ENCODE measurements around the gene PKD2L2. TPM values are rescaled to one million over a fixed set of nuclear protein-coding genes. Genes with fewer than 3 reads are reported as not detected.
"Not testable (repeated sequence)": the region's sequence is repeated elsewhere in the genome, so short reads cannot be mapped to it uniquely, and the experiment has no call there.

Gene PKD2L2
- total and polyA plus RNA-seq, 7 donors: 0.05 to 4.5 (median 1.1) TPM

GRCh38 chr5:137847687-137848086 is 41.6 kb upstream of the PKD2L2 start:
- no peak for TF ChIP-seq CTCF (IDR thresholded peaks at IDR 0.05)
- peak in 1 of 2 donors; percentile 17 for DNase-seq
- ATAC-seq: peak; percentile 86 to 92 (median 90)

GRCh38 chr5:137853165-137853564 is 36.1 kb upstream of the PKD2L2 start:
- DNase-seq; H3K27me3 ChIP-seq (ENCODE audit: insufficient read depth in 3 of 3, low read length in 2 of 3); intact Hi-C loops (cut with DNase I); ATAC-seq; H3K36me3 ChIP-seq (ENCODE audit: insufficient read depth in 1 of 2, low read depth in 1 of 2); H3K27ac ChIP-seq; H3K4me3 ChIP-seq; H3K9me3 ChIP-seq: not testable (repeated sequence)
- H3K4me1 ChIP-seq: peaks cover 29% of the 10 kb centered on the region

More at GRCh38 chr5:137847687-137848086, 41.6 kb upstream of the PKD2L2 start:
- Histone ChIP-seq H3K4me1 (peaks cover 31% of the 10 kb centered on the region), H3K27me3 (ENCODE audit: insufficient read depth in 3 of 3, low read length in 2 of 3) (no peaks in the 10 kb centered on the region), H3K36me3 (ENCODE audit: insufficient read depth in 1 of 2, low read depth in 1 of 2) (no peaks in the 10 kb centered on the region), H3K4me3 (peak overlapping the region; percentile 57), H3K27ac (peak overlapping the region; percentile 94), H3K9me3 (no peaks in the 10 kb centered on the region)
- intact Hi-C loops (cut with DNase I): no loop called here
- 23 to 34% (median 33%) methylated on average over 6 of the region's 6 CpGs for WGBS, 3 donors

- H3K4me3 ChIP-seq: no peak overlapping the region
- WGBS, 3 donors: 51 to 53% (median 51%) methylated on average over 3 of the region's 3 CpGs
- no peaks in the 10 kb centered on the region for H3K36me3 ChIP-seq (ENCODE audit: insufficient read depth in 1 of 2, low read depth in 1 of 2)
- ATAC-seq (no peak), DNase-seq (no peak)
- H3K4me1 ChIP-seq: peaks cover 40% of the 10 kb centered on the region
- peak overlapping the region; percentile 84 for H3K27ac ChIP-seq
- no peaks in the 10 kb centered on the region for H3K9me3 ChIP-seq
- intact Hi-C loops (cut with DNase I): no loop called here
- H3K27me3 ChIP-seq (ENCODE audit: insufficient read depth in 3 of 3, low read length in 2 of 3): no peaks in the 10 kb centered on the region
- no peak for TF ChIP-seq CTCF (IDR thresholded peaks at IDR 0.05)
Observed at GRCh38 chr5:137856201-137856600, 33.1 kb upstream of the PKD2L2 start.

GRCh38 chr5:137856916-137857862 is 32.1 kb upstream of the PKD2L2 start:
- H3K27ac ChIP-seq: peak overlapping the region; percentile 84
- no peaks in the 10 kb centered on the region for H3K9me3 ChIP-seq
- H3K4me3 ChIP-seq: peak overlapping the region; percentile 58
- H3K36me3 ChIP-seq (ENCODE audit: insufficient read depth in 1 of 2, low read depth in 1 of 2): no peaks in the 10 kb centered on the region
- no peaks in the 10 kb centered on the region for H3K27me3 ChIP-seq (ENCODE audit: insufficient read depth in 3 of 3, low read length in 2 of 3)
- no peak for TF ChIP-seq CTCF (IDR thresholded peaks at IDR 0.05)
- H3K4me1 ChIP-seq: peaks cover 40% of the 10 kb centered on the region
- peak; percentile 73 to 80 (median 78) for ATAC-seq
- intact Hi-C loops (cut with DNase I): no loop called here
- 27 to 42% (median 32%) methylated on average over 5 of the region's 5 CpGs for WGBS, 3 donors
- DNase-seq: peak in 1 of 2 donors; percentile 54

GRCh38 chr5:137858223-137858916 is 30.9 kb upstream of the PKD2L2 start:
- no peak for TF ChIP-seq CTCF (IDR thresholded peaks at IDR 0.05)
- Histone ChIP-seq H3K27me3 (ENCODE audit: insufficient read depth in 3 of 3, low read length in 2 of 3) (no peaks in the 10 kb centered on the region), H3K27ac (peak overlapping the region; percentile 84), H3K36me3 (ENCODE audit: insufficient read depth in 1 of 2, low read depth in 1 of 2) (no peaks in the 10 kb centered on the region), H3K9me3 (no peaks in the 10 kb centered on the region), H3K4me1 (peaks cover 40% of the 10 kb centered on the region), H3K4me3 (peak overlapping the region; percentile 58)
- ATAC-seq: peak; percentile 81 to 87 (median 84)
- WGBS, 3 donors: 7 to 18% (median 13%) methylated on average over 3 of the region's 3 CpGs
- DNase-seq: no peak
- intact Hi-C loops (cut with DNase I): no loop called here

All from psoas muscle (tissue), 8 donors.